MCF 10A (cell line): Measurements from ENCODE around the gene TPRX2. TPM values are rescaled to one million over a fixed set of nuclear protein-coding genes. Genes with fewer than 3 reads are reported as not detected.

ENCODE experiments used
- BruUV-seq: library from RNA; stranded (reverse); fragments of 400-500 nt; replicated peaks from 2 replicates; lab custom pipeline; 2021; lab: Mats Ljungman, UMichigan
- CTCF ChIA-PET: fragments of 300-600 bp; sonication (Branson Sonifier 250); formaldehyde crosslinking; extraction: SDS; loops from one replicate; lab custom pipeline; 2021; ENCODE audit warnings: antibody characterized with exemption, inconsistent platforms; lab: Yijun Ruan, JAX
- POLR2A ChIA-PET: fragments of 300-600, 350-650 bp; sonication (Branson Sonifier 250); formaldehyde crosslinking; extraction: SDS; loops from one replicate; lab custom pipeline; 2020; ENCODE audit warnings: antibody characterized with exemption, inconsistent platforms; lab: Yijun Ruan, JAX
- DNase-seq: peaks from one replicate; pipeline ENCODE4 v3.0.0-alpha.2; 2018; ENCODE audit not compliant: unreplicated experiment
- H3K27ac Mint-ChIP-seq: one replicate; pipeline ENCODE4 v1.8.0; 2022; ENCODE audit warnings: mild to moderate bottlenecking, low read depth, mixed read lengths; ENCODE audit not compliant: unreplicated experiment
- H3K27me3 Mint-ChIP-seq: one replicate; pipeline ENCODE4 v1.8.0; 2022; ENCODE audit warnings: mixed read lengths; ENCODE audit not compliant: insufficient read depth, unreplicated experiment
- H3K36me3 Mint-ChIP-seq: one replicate; pipeline ENCODE4 v1.8.0; 2022; ENCODE audit warnings: mild to moderate bottlenecking, moderate library complexity, mixed read lengths; ENCODE audit not compliant: insufficient read depth, unreplicated experiment
- H3K4me1 Mint-ChIP-seq: one replicate; pipeline ENCODE4 v1.8.0; 2022; ENCODE audit warnings: mixed read lengths; ENCODE audit not compliant: insufficient read depth, unreplicated experiment
- H3K4me3 Mint-ChIP-seq: one replicate; pipeline ENCODE4 v1.8.0; 2022; ENCODE audit warnings: mild to moderate bottlenecking, moderate library complexity, mixed read lengths; ENCODE audit not compliant: unreplicated experiment
- H3K9me3 Mint-ChIP-seq: one replicate; pipeline ENCODE4 v1.8.0; 2022; ENCODE audit warnings: mixed read lengths; ENCODE audit not compliant: unreplicated experiment
- CTCF ChIP-seq: fragments of 200-600 bp; IDR thresholded peaks from one replicate; pipeline ENCODE4 v1.8.0; 2022; ENCODE audit warnings: antibody characterized with exemption, mild to moderate bottlenecking; ENCODE audit not compliant: unreplicated experiment
- intact Hi-C: fragments of 100-400 bp; cut with micrococcal nuclease; formaldehyde crosslinking; loops from 2 replicates; pipeline ENCODE4 v1.14.1; 2022
- total RNA-seq: library from RNA; stranded (reverse); gene quantifications from 2 replicates; pipeline ENCODE4 v1.2.3, GENCODE V29; 2022

The TPRX2 gene
- total RNA-seq, 1 experiment from 2014 or later, result not detected

GRCh38 chr19:47890865-47891621 is 32.0 kb downstream of the TPRX2 start:
- Mint-ChIP-seq H3K4me3 (no peak overlapping the region), H3K27ac (no peak overlapping the region), H3K4me1 (no peaks in the 10 kb centered on the region), H3K9me3 (peaks cover 6% of the 10 kb centered on the region), H3K27me3 (peaks cover 27% of the 10 kb centered on the region), H3K36me3 (no peaks in the 10 kb centered on the region)
- intact Hi-C loops, result no loop called here
- POLR2A ChIA-PET, result no interaction called here
- no TSS peak for BruUV-seq
- no peak for DNase-seq
- CTCF ChIA-PET, result no interaction called here
- TF ChIP-seq CTCF, result no peak

- no peak for TF ChIP-seq CTCF
- peaks cover 22% of the 10 kb centered on the region for H3K27me3 Mint-ChIP-seq
- CTCF ChIA-PET, result no interaction called here
- H3K27ac Mint-ChIP-seq, result no peak overlapping the region
- H3K36me3 Mint-ChIP-seq, result no peaks in the 10 kb centered on the region
- H3K4me3 Mint-ChIP-seq, result no peak overlapping the region
- intact Hi-C loops, result no loop called here
- POLR2A ChIA-PET, result no interaction called here
- DNase-seq, result no peak
- BruUV-seq, result no TSS peak
- peaks cover 6% of the 10 kb centered on the region for H3K9me3 Mint-ChIP-seq
- no peaks in the 10 kb centered on the region for H3K4me1 Mint-ChIP-seq
Observed at GRCh38 chr19:47891622-47891922, 32.5 kb downstream of the TPRX2 start.

- Mint-ChIP-seq H3K27ac (no peak overlapping the region), H3K4me1 (no peaks in the 10 kb centered on the region), H3K4me3 (no peak overlapping the region), H3K27me3 (peaks cover 16% of the 10 kb centered on the region), H3K9me3 (peaks cover 6% of the 10 kb centered on the region), H3K36me3 (no peaks in the 10 kb centered on the region)
- POLR2A ChIA-PET, result no interaction called here
- CTCF ChIA-PET, result no interaction called here
- intact Hi-C loops, result no loop called here
- BruUV-seq, result no TSS peak
- no peak for TF ChIP-seq CTCF
- DNase-seq, result no peak
Observed at GRCh38 chr19:47891923-47892666, 33.1 kb downstream of the TPRX2 start.

GRCh38 chr19:47895165-47895782 is 36.2 kb downstream of the TPRX2 start:
- H3K27ac Mint-ChIP-seq, result no peak overlapping the region
- no TSS peak for BruUV-seq
- no peaks in the 10 kb centered on the region for H3K4me1 Mint-ChIP-seq
- DNase-seq, result no peak
- H3K27me3 Mint-ChIP-seq, result no peaks in the 10 kb centered on the region
- no peak overlapping the region for H3K4me3 Mint-ChIP-seq
- intact Hi-C loops, result no loop called here
- peaks cover 6% of the 10 kb centered on the region for H3K9me3 Mint-ChIP-seq
- no peak for TF ChIP-seq CTCF
- POLR2A ChIA-PET, result no interaction called here
- CTCF ChIA-PET, result interaction anchor here (0.7 kb wide), 1 partner anchor 82 kb away, joined by 3 read pairs; no protein-coding TSS in a partner anchor
- H3K36me3 Mint-ChIP-seq, result no peaks in the 10 kb centered on the region
